AG09309 (cell line): ENCODE measurements around the gene APOA4.

ENCODE experiments used
- DNase-seq: peaks from one replicate; pipeline ENCODE4 v3.0.0-alpha.2; 2010; ENCODE audit warnings: low read depth
- H3K4me3 ChIP-seq: 2 replicates; pipeline ENCODE4 v1.5.1; 2011; ENCODE audit warnings: mild to moderate bottlenecking, low read depth, low read length, moderate library complexity; ENCODE audit not compliant: control insufficient read depth
- TF ChIP-seq, protein P1 (sequence below): IDR thresholded peaks from 2 replicates; pipeline ENCODE4 v1.5.1; 2011; ENCODE audit warnings: mild to moderate bottlenecking, low read depth, low read length, inconsistent platforms; ENCODE audit not compliant: insufficient read depth, control insufficient read depth; ENCODE audit errors: missing control alignments

Gene APOA4

DNA sequence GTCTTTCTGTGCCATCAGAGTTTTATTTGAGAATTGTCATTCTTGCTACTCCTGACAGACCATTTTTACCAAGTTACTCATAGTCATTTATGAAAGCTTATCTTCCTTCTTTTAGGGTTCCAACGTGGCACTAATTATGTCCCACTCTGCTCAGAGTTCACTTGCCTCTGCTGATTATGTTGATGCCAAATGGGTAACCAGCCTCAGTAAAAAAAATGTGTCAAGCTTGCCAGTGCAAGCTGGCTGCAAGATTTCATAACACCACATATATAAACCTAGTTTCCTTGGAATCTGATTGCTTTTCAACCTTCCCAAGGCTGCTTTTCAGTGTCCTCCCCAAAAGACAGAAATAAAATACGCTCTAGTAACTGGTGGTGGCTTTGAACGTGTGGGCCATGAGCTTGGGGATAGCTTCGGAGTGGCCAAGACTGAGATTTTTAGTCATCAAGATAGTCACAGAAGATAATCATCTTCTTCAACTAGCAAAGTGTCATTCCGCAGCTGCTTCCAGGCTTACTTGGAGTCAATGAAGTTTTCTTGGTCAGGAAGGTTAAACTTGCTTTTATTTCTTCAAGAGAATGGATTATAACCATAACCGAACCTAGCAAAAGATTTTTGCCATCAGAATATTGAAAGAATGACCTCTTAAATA lies 43.8 kb upstream of the APOA4 start:
- no peak for DNase-seq
- H3K4me3 ChIP-seq = no peak overlapping the region
- TF ChIP-seq, protein P1, sequence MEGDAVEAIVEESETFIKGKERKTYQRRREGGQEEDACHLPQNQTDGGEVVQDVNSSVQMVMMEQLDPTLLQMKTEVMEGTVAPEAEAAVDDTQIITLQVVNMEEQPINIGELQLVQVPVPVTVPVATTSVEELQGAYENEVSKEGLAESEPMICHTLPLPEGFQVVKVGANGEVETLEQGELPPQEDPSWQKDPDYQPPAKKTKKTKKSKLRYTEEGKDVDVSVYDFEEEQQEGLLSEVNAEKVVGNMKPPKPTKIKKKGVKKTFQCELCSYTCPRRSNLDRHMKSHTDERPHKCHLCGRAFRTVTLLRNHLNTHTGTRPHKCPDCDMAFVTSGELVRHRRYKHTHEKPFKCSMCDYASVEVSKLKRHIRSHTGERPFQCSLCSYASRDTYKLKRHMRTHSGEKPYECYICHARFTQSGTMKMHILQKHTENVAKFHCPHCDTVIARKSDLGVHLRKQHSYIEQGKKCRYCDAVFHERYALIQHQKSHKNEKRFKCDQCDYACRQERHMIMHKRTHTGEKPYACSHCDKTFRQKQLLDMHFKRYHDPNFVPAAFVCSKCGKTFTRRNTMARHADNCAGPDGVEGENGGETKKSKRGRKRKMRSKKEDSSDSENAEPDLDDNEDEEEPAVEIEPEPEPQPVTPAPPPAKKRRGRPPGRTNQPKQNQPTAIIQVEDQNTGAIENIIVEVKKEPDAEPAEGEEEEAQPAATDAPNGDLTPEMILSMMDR = no peak

DNA sequence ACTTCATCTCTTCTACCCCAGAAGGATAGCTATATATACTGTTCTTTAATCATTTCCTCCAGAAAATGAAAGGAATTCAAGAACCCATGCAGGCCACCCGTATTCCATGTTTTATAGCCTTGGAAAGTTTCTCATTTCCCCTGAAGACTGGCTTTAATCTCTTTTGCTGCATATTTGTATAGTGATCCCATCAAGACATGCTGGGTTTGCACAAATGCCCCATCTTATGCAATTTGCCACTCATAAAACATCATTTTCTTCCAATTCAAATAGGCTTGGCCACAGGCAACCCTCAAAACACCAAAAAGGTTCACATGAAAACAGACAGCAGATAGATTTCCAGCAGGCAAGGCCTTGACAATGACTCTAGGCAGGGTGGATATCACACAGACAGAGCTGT lies 42.6 kb upstream of the APOA4 start:
- no peak overlapping the region for H3K4me3 ChIP-seq
- TF ChIP-seq, protein P1 = no peak
- peak; percentile 89 for DNase-seq

DNA sequence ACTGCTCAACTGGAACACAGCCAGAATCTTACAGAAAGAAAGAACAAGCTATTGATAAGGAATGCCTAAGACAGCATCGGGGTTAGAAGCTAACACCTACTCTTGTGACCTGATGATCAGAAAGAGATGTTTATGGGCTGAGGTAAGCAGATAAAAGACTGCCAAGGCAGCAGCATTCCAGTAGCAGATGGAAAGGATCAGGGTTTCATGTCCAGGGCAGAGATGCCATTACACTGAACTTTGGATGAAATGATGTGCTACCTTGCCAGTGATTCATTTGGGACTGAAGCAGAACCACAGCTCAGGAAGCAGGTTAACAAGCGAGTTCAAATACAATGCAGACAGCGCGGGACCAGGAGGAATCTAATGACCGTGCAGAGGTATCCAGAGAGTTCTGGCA lies 41.4 kb upstream of the APOA4 start:
- H3K4me3 ChIP-seq = no peak overlapping the region
- no peak for DNase-seq
- TF ChIP-seq, protein P1 = no peak

DNA sequence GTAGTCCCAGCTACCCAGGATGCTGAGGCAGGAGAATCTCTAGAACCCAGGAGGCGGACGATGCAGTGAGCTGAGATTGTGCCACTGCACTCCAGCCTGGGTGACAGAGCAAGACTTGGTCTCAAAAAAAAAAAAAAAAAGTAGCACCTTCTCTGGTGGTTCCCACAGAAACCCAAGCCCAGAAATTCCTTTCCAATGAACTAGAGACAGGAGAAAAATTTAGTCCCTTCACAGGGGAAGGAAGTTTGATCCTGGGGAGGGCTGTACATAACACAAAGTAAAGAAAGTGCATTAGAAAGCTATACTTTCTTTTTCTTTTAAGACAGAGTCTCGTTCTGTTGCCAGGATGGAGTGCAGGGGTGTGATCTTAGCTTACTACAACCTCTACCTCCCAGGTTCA lies 39.8 kb upstream of the APOA4 start:
- TF ChIP-seq, protein P1 = no peak
- H3K4me3 ChIP-seq = no peak overlapping the region
- no peak for DNase-seq

DNA sequence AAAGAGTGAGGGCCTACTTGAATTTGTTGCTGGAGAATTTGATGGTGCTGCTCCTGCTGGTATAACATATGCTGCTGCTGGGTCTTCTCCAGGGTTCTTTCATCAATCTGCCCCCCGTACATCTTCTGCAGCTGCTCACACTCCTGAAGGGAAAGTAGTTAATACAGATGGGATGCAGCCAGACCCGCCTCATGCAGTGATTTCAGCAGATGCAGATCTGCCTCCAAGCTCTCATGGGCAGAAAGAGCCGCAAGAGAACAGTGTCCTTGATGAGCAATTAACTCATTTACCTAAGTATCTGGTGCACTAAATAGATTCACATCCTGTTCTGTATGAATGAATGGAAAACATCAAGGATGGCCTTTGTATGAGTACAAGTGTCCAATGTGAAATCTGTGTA lies 39.1 kb upstream of the APOA4 start:
- H3K4me3 ChIP-seq = no peak overlapping the region
- TF ChIP-seq, protein P1 = no peak
- DNase-seq = no peak

DNA sequence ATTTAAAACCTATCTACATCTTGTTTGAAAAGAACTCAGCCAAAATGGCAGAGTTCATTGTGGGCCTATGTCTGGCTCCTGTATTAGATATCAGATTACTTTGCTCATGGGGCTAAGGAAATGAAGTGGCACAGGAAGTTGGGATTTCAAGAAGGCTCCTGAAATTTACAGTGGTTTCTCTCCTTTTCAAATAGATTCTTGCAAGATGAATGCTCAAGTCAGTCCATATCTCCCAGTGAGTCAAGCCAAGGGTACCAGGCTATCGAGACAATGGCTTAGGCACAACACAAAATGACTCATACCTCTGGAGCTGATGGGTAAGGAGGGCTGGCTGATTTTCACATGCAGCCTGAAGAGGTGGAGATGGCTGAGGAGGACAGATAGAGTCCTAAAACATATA lies 38.4 kb upstream of the APOA4 start:
- TF ChIP-seq, protein P1 = no peak

DNA sequence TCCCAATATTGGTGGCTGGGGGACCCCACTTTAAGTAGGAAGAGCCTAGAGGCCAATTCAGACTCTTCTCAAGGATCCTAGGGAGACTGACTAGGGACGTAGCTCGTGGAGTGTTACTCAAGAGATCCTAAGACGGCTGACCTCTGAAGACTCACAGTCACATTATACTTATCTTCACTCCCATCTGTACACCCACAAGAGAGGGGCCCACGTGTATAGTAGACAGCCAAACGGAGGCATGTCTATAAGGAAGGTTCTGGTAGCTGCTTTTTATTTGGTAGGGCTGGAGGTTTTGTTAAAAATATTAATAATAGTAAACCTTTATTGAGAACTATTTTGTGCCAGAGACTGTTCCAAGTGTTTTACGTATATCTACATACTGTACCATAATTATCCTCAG lies 37.2 kb upstream of the APOA4 start:
- no peak for DNase-seq
- TF ChIP-seq, protein P1 = no peak
- no peak overlapping the region for H3K4me3 ChIP-seq

More for the DNA sequence above, 38.4 kb upstream of the APOA4 start:
- no peak overlapping the region for H3K4me3 ChIP-seq
- DNase-seq = peak; percentile 40
